GM12878 (cell line): ENCODE results near the gene SMOC1. TPM values are rescaled to one million over a fixed set of nuclear protein-coding genes. Genes with fewer than 3 reads are reported as not detected.

ENCODE experiments used
- ATAC-seq: fragments of 200-7000 bp; cut with Tn5 transposase; 3 replicates; pipeline ENCODE4 v1.9.1; 2020; ENCODE audit warnings: mild to moderate bottlenecking, moderate library complexity
- BruUV-seq: library from RNA; stranded (reverse); fragments of 400-500 nt; replicated peaks from 2 replicates; lab custom pipeline; 2021; lab: Mats Ljungman, UMichigan
- CTCF ChIA-PET: fragments of 300-600 bp; sonication (Branson Sonifier 250); formaldehyde crosslinking; extraction: SDS; loops from one replicate; lab custom pipeline; 2021; ENCODE audit warnings: inconsistent platforms; lab: Yijun Ruan, JAX
- POLR2A ChIA-PET: fragments of 350-600 bp; formaldehyde crosslinking; extraction: SDS; loops from one replicate; lab custom pipeline; 2021; ENCODE audit warnings: inconsistent platforms; lab: Charles Lee
- RAD21 ChIA-PET: fragments of 300-600 bp; sonication (Branson Sonifier 250); formaldehyde crosslinking; loops from one replicate; lab custom pipeline; 2023; ENCODE audit warnings: antibody characterized with exemption; ENCODE audit not compliant: unreplicated experiment; lab: Charles Lee
- SMC1A ChIA-PET: fragments of 300-600 bp; sonication (Branson Sonifier 250); formaldehyde crosslinking; loops from one replicate; lab custom pipeline; 2023; ENCODE audit not compliant: unreplicated experiment, uncharacterized antibody; lab: Charles Lee
- DNase-seq: peaks from one replicate; pipeline ENCODE4 v3.0.0-alpha.2; 2011; ENCODE audit warnings: low read depth, low spot score
- FAIRE-seq: peaks from 3 replicates; lab custom pipeline; 2011; peaks lifted over from hg19 to GRCh38; lab: Jason Lieb, UNC
- H2AFZ ChIP-seq: 2 replicates; pipeline ENCODE4 v1.6.0; 2011; ENCODE audit warnings: low read depth, low read length, control low read depth; ENCODE audit not compliant: control insufficient read depth
- H3K27ac ChIP-seq: 2 replicates; pipeline ENCODE4 v1.5.1; 2011; ENCODE audit warnings: control low read depth; ENCODE audit not compliant: control insufficient read depth, insufficient read depth
- H3K27me3 ChIP-seq, 2 experiments: replicated peaks in 1 of 2; 2 replicates each; pipeline versions ENCODE4 v1.6.0 to v1.6.1; 2011; ENCODE audit warnings: low read length in 1 of 2; ENCODE audit not compliant: control insufficient read depth in 2 of 2, insufficient read depth in 2 of 2
- H3K36me3 ChIP-seq, 2 experiments: 2 replicates each; pipeline ENCODE4 v1.5.1; 2011; ENCODE audit warnings: low read length in 1 of 2; ENCODE audit not compliant: control insufficient read depth in 2 of 2, insufficient read depth in 2 of 2
- H3K4me1 ChIP-seq: 2 replicates; pipeline ENCODE4 v1.6.1; 2011; ENCODE audit warnings: mild to moderate bottlenecking, low read length, moderate library complexity, mixed read lengths; ENCODE audit not compliant: control insufficient read depth, insufficient read depth
- H3K4me2 ChIP-seq: 2 replicates; pipeline ENCODE4 v1.6.0; 2011; ENCODE audit warnings: control low read depth; ENCODE audit not compliant: control insufficient read depth, insufficient read depth
- H3K4me3 ChIP-seq: fragments of 200-600 bp; sonication (generic); 2 replicates; pipeline ENCODE4 v1.5.1; 2016
- H3K79me2 ChIP-seq: 2 replicates; pipeline ENCODE4 v1.6.0; 2011; ENCODE audit warnings: low read length; ENCODE audit not compliant: control insufficient read depth, insufficient read depth
- H3K9ac ChIP-seq: 2 replicates; pipeline ENCODE4 v1.8.0; 2011; ENCODE audit warnings: low read length, control low read depth, mixed read lengths; ENCODE audit not compliant: control insufficient read depth, insufficient read depth
- H3K9me3 ChIP-seq: replicated peaks from 3 replicates; pipeline ENCODE4 v1.5.1; 2011; ENCODE audit warnings: mild to moderate bottlenecking, low read length; ENCODE audit not compliant: control insufficient read depth, insufficient read depth
- H4K20me1 ChIP-seq: 2 replicates; pipeline ENCODE4 v1.6.0; 2011; ENCODE audit not compliant: control insufficient read depth, insufficient read depth
- CEBPZ ChIP-seq: fragments of 150-350 bp; IDR thresholded peaks from 2 replicates; pipeline ENCODE4 v1.6.1; 2016; ENCODE audit warnings: low read depth, low read length
- CHD4 ChIP-seq: fragments of 200-600 bp; sonication (generic); IDR thresholded peaks from 2 replicates; pipeline ENCODE4 v1.6.1; 2016; ENCODE audit warnings: mild to moderate bottlenecking
- IKZF1 ChIP-seq: fragments of 450-650 bp; conservative IDR thresholded peaks from 2 replicates; pipeline ENCODE4 v1.6.1; 2017; ENCODE audit warnings: antibody characterized with exemption, mild to moderate bottlenecking
- NFYA ChIP-seq: IDR thresholded peaks from 2 replicates; pipeline ENCODE4 v1.6.1; 2011; ENCODE audit warnings: low read depth, mild to moderate bottlenecking, low read length, improper control_type of control experiment, borderline replicate concordance
- POLR2AphosphoS5 ChIP-seq: IDR thresholded peaks from 2 replicates; pipeline ENCODE4 v1.6.1; 2011; ENCODE audit warnings: mild to moderate bottlenecking, low read length, inconsistent platforms
- RUNX3 ChIP-seq: IDR thresholded peaks from 2 replicates; pipeline ENCODE4 v1.6.1; 2012; ENCODE audit warnings: low read length, inconsistent platforms
- ZNF687 ChIP-seq: fragments of 450-650 bp; IDR thresholded peaks from 2 replicates; pipeline ENCODE4 v1.6.1; 2017; ENCODE audit warnings: mild to moderate bottlenecking, moderate library complexity
- WGBS: methylation state at CpG from one replicate; pipeline ENCODE4 v1.1.6; 2016; ENCODE audit warnings: low lambda C conversion rate; ENCODE audit not compliant: insufficient replicate concordance, insufficient coverage; ENCODE audit errors: missing lambda C conversion rate; 5-methylcytosine and 5-hydroxymethylcytosine counted together
- in situ Hi-C: fragments of 300-500 bp; cut with MboI; formaldehyde crosslinking; loops from 9 replicates; pipeline ENCODE4 v1.14.3; 2018; ENCODE audit warnings: mixed read lengths
- intact Hi-C: fragments of 100-400 bp; cut with micrococcal nuclease; formaldehyde crosslinking; loops from one replicate; pipeline ENCODE4 v1.14.2; 2022; ENCODE audit not compliant: unreplicated experiment
- polyA plus RNA-seq, 11 experiments: library from polyadenylated mRNA; depleted of rRNA in 4 of 11; unstranded in 6 of 11; stranded (reverse) in 5 of 11; fragments of >200 nt; fragmentation: Nextera tagmentation in 4 of 11; fragmentation: Illumina TruSeq in 1 of 11; extraction: Ambion mirVana in 4 of 11; extraction: Trizol in 1 of 11; gene quantifications; 1 replicate in 1 of 11; 2 replicates in 10 of 11; pipeline versions ENCODE4 v1.2.1 to v1.2.3, GENCODE V29; 2011 to 2016; ENCODE audit warnings: inconsistent platforms in 2 of 11, missing spikeins in 2 of 11, low read depth in 1 of 11
- total RNA-seq, 4 experiments: library from RNA; depleted of rRNA in 3 of 4; stranded (reverse); fragments of >200 nt in 3 of 4; fragmentation: Illumina TruSeq in 1 of 4; extraction: Trizol in 1 of 4; gene quantifications; 2 replicates each; pipeline versions ENCODE4 v1.2.1 to v1.2.3, GENCODE V29; 2013 to 2021

The SMOC1 gene
- total and polyA plus RNA-seq, 10 of the 15 experiments (the other 5 are each of a cell fraction or from before 2014, with no cell fraction given): 0.03 to 0.26 (median 0.14) TPM; not detected in 7

GRCh38 chr14:70077720-70078119 is 198.5 kb downstream of the SMOC1 start:
- Histone ChIP-seq H3K4me3 (no peak overlapping the region), H3K9me3 (no peaks in the 10 kb centered on the region)
- ATAC-seq: no peak
- RAD21 ChIA-PET: no interaction called here
- no peak for TF ChIP-seq CHD4
- TF ChIP-seq POLR2AphosphoS5: no peak
- TF ChIP-seq IKZF1: no peak
- TF ChIP-seq RUNX3: no peak
- no peak for TF ChIP-seq CEBPZ
- no peak for TF ChIP-seq NFYA
- TF ChIP-seq ZNF687: no peak
- TF ChIP-seq, all 136 proteins: peak for 0
- H2AFZ ChIP-seq: no peak overlapping the region
- ChIA-PET CTCF (no interaction called here), POLR2A (no interaction called here), SMC1A (no interaction called here)
- in situ Hi-C loops (no loop called here), intact Hi-C loops (no loop called here)
- H3K4me2 ChIP-seq: no peak overlapping the region
- no peak for FAIRE-seq
- H3K27ac ChIP-seq: no peak overlapping the region
- H4K20me1 ChIP-seq: no peaks in the 10 kb centered on the region
- no peaks in the 10 kb centered on the region for H3K4me1 ChIP-seq
- no peaks in the 10 kb centered on the region for H3K79me2 ChIP-seq
- no peak overlapping the region for H3K9ac ChIP-seq
- DNase-seq: no peak
- 25% methylated on average over 2 of the region's 2 CpGs for WGBS
- BruUV-seq: no TSS peak
- peaks cover 0 to 3% of the 10 kb centered on the region in 2 experiments; a peak in 3 of 4 replicates for H3K27me3 ChIP-seq
- no peaks in the 10 kb centered on the region for H3K36me3 ChIP-seq
